KMS-11 (cell line): ENCODE data around the gene LRRC9.
"Not testable (repeated sequence)": the region's sequence is repeated elsewhere in the genome, so short reads cannot be mapped to it uniquely, and the experiment has no call there.

Experiments used
- H2AFZ ChIP-seq: fragments of 200-600 bp; sonication (generic); 2 replicates; pipeline ENCODE4 v1.6.1; 2016; ENCODE audit warnings: antibody characterized with exemption, mixed run types, low read depth
- H3K27ac ChIP-seq: fragments of 200-600 bp; sonication (generic); 2 replicates; pipeline ENCODE4 v1.6.1; 2016; ENCODE audit warnings: mild to moderate bottlenecking, mixed run types
- H3K27me3 ChIP-seq: fragments of 200-600 bp; sonication (generic); 2 replicates; pipeline ENCODE4 v1.6.1; 2017; ENCODE audit warnings: mild to moderate bottlenecking, low read depth, mixed run types, moderate library complexity; ENCODE audit not compliant: insufficient read depth
- H3K36me3 ChIP-seq: fragments of 200-600 bp; sonication (generic); 2 replicates; pipeline ENCODE4 v1.6.1; 2017; ENCODE audit warnings: mild to moderate bottlenecking, mixed run types; ENCODE audit not compliant: insufficient read depth
- H3K4me1 ChIP-seq: fragments of 200-600 bp; sonication (generic); 2 replicates; pipeline ENCODE4 v1.6.1; 2016; ENCODE audit warnings: mild to moderate bottlenecking, low read depth, mixed run types; ENCODE audit not compliant: poor library complexity, severe bottlenecking
- H3K4me2 ChIP-seq: fragments of 200-600 bp; sonication (generic); 2 replicates; pipeline ENCODE4 v1.7.0; 2016; ENCODE audit warnings: mild to moderate bottlenecking, mixed run types
- H3K4me3 ChIP-seq: fragments of 200-600 bp; sonication (generic); IDR thresholded peaks from 2 replicates; pipeline ENCODE4 v1.6.1; 2017; ENCODE audit warnings: low read depth, low read length, mixed read lengths; ENCODE audit not compliant: insufficient read depth
- H3K79me2 ChIP-seq: fragments of 200-600 bp; sonication (generic); 2 replicates; pipeline ENCODE4 v1.6.1; 2016; ENCODE audit warnings: low read depth, mixed run types; ENCODE audit not compliant: insufficient read depth
- H3K9ac ChIP-seq: fragments of 200-600 bp; sonication (generic); 2 replicates; pipeline ENCODE4 v1.6.1; 2016; ENCODE audit warnings: mild to moderate bottlenecking, mixed run types
- H4K20me1 ChIP-seq: fragments of 200-600 bp; sonication (generic); 2 replicates; pipeline ENCODE4 v1.6.1; 2016; ENCODE audit warnings: mild to moderate bottlenecking, mixed run types; ENCODE audit not compliant: insufficient read depth
- TF ChIP-seq, protein P1 (sequence below): fragments of 200-600 bp; sonication (generic); conservative IDR thresholded peaks from 2 replicates; pipeline ENCODE4 v1.6.1; 2017; ENCODE audit warnings: low read depth, mild to moderate bottlenecking, antibody characterized with exemption, low read length, moderate library complexity, mixed read lengths

LRRC9 gene

DNA sequence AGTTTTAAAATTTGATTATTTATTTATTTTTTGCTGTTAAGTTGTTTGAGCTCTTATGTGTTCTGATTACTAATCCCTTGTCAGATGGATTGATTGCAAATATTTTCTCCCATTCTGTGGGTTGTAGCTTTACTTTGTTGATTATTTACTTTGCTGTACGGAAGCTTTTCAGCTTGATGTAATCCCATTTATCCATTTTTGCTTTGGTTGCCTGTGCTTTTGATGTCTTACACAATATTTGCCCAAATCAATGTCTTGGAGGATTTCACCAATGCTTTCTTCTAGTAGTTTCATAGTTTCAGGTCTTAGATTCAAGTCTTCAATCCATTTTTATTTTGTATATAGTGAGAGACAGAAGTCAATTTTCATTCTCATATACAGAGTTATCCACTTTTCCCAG lies 115.2 kb downstream of the LRRC9 start:
- no peaks in the 10 kb centered on the region for H3K27me3 ChIP-seq
- no peaks in the 10 kb centered on the region for H4K20me1 ChIP-seq
- no peak overlapping the region for H3K4me2 ChIP-seq
- H3K27ac ChIP-seq = no peak overlapping the region
- H3K36me3 ChIP-seq = no peaks in the 10 kb centered on the region
- no peaks in the 10 kb centered on the region for H3K4me1 ChIP-seq
- TF ChIP-seq, protein P1, sequence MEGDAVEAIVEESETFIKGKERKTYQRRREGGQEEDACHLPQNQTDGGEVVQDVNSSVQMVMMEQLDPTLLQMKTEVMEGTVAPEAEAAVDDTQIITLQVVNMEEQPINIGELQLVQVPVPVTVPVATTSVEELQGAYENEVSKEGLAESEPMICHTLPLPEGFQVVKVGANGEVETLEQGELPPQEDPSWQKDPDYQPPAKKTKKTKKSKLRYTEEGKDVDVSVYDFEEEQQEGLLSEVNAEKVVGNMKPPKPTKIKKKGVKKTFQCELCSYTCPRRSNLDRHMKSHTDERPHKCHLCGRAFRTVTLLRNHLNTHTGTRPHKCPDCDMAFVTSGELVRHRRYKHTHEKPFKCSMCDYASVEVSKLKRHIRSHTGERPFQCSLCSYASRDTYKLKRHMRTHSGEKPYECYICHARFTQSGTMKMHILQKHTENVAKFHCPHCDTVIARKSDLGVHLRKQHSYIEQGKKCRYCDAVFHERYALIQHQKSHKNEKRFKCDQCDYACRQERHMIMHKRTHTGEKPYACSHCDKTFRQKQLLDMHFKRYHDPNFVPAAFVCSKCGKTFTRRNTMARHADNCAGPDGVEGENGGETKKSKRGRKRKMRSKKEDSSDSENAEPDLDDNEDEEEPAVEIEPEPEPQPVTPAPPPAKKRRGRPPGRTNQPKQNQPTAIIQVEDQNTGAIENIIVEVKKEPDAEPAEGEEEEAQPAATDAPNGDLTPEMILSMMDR = no peak
- no peak overlapping the region for H3K4me3 ChIP-seq
- no peak overlapping the region for H3K9ac ChIP-seq
- no peak overlapping the region for H2AFZ ChIP-seq
- H3K79me2 ChIP-seq = no peaks in the 10 kb centered on the region

DNA sequence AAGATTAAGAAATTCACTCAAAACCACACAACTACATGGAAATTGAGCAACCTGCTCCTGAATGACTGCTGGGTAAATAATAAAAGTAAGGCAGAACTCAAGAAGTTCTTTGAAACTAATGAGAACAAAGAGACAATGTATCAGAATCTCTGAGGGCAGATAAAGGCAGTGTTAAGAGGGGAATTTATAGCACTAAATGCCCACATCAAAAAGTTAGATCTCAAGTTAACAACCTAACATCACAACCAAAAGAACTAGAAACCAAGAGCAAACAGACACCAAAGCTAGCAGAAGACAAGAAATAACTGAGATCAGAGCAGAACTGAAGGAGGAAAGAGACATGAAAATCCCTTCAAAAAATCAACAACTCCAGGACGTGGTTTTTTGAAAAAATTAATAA lies 128.0 kb downstream of the LRRC9 start:
- not testable (repeated sequence) for H3K36me3 ChIP-seq, H3K27me3 ChIP-seq, H3K79me2 ChIP-seq, H3K4me3 ChIP-seq, H3K27ac ChIP-seq, H3K4me1 ChIP-seq, H2AFZ ChIP-seq, H4K20me1 ChIP-seq, H3K9ac ChIP-seq, H3K4me2 ChIP-seq

DNA sequence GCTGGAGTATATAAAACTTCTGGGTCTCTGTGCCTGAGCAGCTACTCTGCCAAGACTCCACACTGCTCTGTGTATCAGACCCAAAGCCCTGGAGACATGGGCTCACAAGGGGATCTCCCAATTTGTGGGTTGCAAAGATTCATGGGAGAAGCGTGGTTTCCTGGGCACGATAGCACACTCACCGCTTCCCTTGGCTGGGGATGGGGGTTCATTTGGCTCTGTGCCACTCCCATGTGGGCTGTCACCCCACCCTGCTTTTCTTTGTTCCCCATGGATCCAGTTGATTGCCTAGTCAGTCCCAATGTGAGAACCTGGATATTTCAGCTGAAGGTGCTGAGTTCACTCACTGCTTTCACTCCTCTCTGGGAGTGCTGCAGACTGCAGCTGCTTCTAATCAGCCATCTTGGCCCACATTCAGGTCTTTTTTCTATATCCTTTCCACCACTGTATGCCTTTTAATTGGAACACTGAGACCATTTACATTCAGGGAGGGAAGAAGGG lies 131.8 kb downstream of the LRRC9 start:
- Histone ChIP-seq H3K27ac (no peak overlapping the region), H3K9ac (no peak overlapping the region), H3K4me3 (no peak overlapping the region), H2AFZ (no peak overlapping the region), H3K79me2 (no peaks in the 10 kb centered on the region), H3K27me3 (no peaks in the 10 kb centered on the region), H3K4me1 (no peaks in the 10 kb centered on the region), H3K4me2 (no peak overlapping the region), H3K36me3 (no peaks in the 10 kb centered on the region), H4K20me1 (no peaks in the 10 kb centered on the region)
- TF ChIP-seq, protein P1 = no peak

DNA sequence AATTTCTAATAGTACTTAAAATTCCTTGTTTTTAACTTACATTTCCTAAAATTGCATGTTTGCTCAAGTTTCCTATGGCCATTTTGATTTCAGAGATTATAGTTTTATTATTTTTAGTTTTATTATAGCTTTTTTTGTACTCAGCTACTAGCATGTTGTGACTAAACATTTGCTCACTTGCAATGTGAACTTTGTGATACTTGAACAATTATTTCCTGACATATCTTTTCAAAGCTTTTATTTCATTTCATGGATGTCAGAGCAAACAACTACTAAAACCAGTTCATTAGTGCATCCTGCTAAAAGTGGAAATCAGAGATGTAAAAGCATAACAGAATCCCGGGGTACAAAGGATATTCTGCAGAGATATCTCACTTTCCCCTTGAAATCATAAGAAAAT lies 138.1 kb downstream of the LRRC9 start:
- Histone ChIP-seq H3K9ac (no peak overlapping the region), H3K27me3 (no peaks in the 10 kb centered on the region), H3K4me3 (no peak overlapping the region), H3K36me3 (no peaks in the 10 kb centered on the region), H3K27ac (no peak overlapping the region), H3K79me2 (no peaks in the 10 kb centered on the region), H2AFZ (no peak overlapping the region), H4K20me1 (no peaks in the 10 kb centered on the region), H3K4me1 (no peaks in the 10 kb centered on the region), H3K4me2 (no peak overlapping the region)
- TF ChIP-seq, protein P1 = no peak

DNA sequence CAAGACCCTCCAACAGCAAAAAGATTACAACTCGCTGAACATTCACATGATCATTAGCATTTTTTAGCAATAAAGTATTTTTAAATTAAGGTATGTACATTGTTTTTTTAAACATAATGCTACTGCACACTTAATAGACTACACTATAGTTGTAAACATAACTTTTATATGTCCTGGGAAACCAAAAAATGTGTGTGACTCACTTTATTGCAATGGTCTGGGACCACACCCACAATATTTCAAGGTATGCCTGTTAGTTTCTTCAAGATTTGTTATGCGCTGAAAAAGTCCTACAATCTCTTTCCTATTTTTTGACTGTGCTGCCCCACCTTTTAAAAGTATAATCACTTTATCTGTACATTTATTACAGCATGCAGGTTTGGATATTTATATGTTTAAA lies 141.4 kb downstream of the LRRC9 start:
- Histone ChIP-seq H3K9ac (no peak overlapping the region), H3K36me3 (no peaks in the 10 kb centered on the region), H3K79me2 (no peaks in the 10 kb centered on the region), H3K27ac (no peak overlapping the region), H2AFZ (no peak overlapping the region), H4K20me1 (no peaks in the 10 kb centered on the region), H3K4me3 (no peak overlapping the region), H3K4me1 (no peaks in the 10 kb centered on the region), H3K27me3 (no peaks in the 10 kb centered on the region), H3K4me2 (no peak overlapping the region)
- TF ChIP-seq, protein P1 = no peak
